HG03457 (cell line): ENCODE data around the gene STX19.

Experiments
- ATAC-seq: cut with Tn5 transposase; IDR thresholded peaks from one replicate; pipeline ENCODE4 v1.9.1; 2021; ENCODE audit warnings: moderate number of reproducible peaks; ENCODE audit not compliant: unreplicated experiment

STX19 gene

GRCh38 chr3:94036909-94037507 is 8.6 kb upstream of the STX19 start:
- ATAC-seq, result no peak

GRCh38 chr3:94026623-94027022 is 1.8 kb downstream of the STX19 start:
- no peak for ATAC-seq

- ATAC-seq, result no peak
Measured at GRCh38 chr3:94024385-94024784, 4.0 kb downstream of the STX19 start.

- no peak for ATAC-seq
Measured at GRCh38 chr3:94020293-94020692, 8.1 kb downstream of the STX19 start.

GRCh38 chr3:94019659-94020058 is 8.7 kb downstream of the STX19 start:
- ATAC-seq, result no peak

- ATAC-seq, result no peak
Measured at GRCh38 chr3:94015025-94015424, 13.4 kb downstream of the STX19 start.

- ATAC-seq, result no peak
Measured at GRCh38 chr3:94012185-94012584, 16.2 kb downstream of the STX19 start.

- ATAC-seq, result no peak
Measured at GRCh38 chr3:94011233-94011711, 17.1 kb downstream of the STX19 start.

- no peak for ATAC-seq
Measured at GRCh38 chr3:94009608-94010007, 18.8 kb downstream of the STX19 start.

- no peak for ATAC-seq
Measured at GRCh38 chr3:94008253-94008652, 20.1 kb downstream of the STX19 start.

- peak; percentile 81 for ATAC-seq
Measured at GRCh38 chr3:94004301-94004910, 24.0 kb downstream of the STX19 start.

- ATAC-seq, result no peak
Measured at GRCh38 chr3:94001827-94002495, 26.4 kb downstream of the STX19 start.

GRCh38 chr3:94001191-94001590 is 27.2 kb downstream of the STX19 start:
- no peak for ATAC-seq

- ATAC-seq, result no peak
Measured at GRCh38 chr3:93994056-93994455, 34.3 kb downstream of the STX19 start.

- ATAC-seq, result no peak
Measured at GRCh38 chr3:93992207-93992606, 36.2 kb downstream of the STX19 start.

GRCh38 chr3:93991631-93992030 is 36.8 kb downstream of the STX19 start:
- ATAC-seq, result no peak

- ATAC-seq, result no peak
Measured at GRCh38 chr3:93989241-93989640, 39.2 kb downstream of the STX19 start.

- ATAC-seq, result no peak
Measured at GRCh38 chr3:93988764-93989163, 39.6 kb downstream of the STX19 start.

GRCh38 chr3:93988283-93988682 is 40.1 kb downstream of the STX19 start:
- ATAC-seq, result no peak

- no peak for ATAC-seq
Measured at GRCh38 chr3:93984618-93985017, 43.8 kb downstream of the STX19 start.

GRCh38 chr3:93983408-93983807 is 45.0 kb downstream of the STX19 start:
- no peak for ATAC-seq

GRCh38 chr3:93981649-93982048 is 46.7 kb downstream of the STX19 start:
- no peak for ATAC-seq
